Measurements from ENCODE around the gene FIGLA.

DNA sequence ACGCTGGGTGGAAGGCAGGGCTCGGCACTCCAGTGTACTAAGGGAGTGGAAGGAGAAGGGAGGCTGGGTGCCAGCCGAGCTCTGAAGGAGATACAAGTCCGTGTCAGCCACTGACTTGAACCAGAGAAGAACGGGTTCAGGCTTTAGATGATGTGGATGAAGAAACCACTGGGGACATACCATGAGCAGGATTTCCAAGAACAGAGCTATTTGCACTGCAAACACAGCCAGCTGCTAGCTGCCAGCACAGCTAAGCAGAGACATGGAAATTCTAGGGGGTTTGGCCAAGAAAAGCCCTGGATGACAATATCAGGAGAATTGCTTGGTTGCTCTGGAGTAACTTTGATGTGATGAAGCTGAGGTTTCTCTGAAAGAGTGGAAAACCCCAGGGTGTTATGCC, 39.9 kb upstream of the FIGLA start:
- TF ChIP-seq, protein P1, sequence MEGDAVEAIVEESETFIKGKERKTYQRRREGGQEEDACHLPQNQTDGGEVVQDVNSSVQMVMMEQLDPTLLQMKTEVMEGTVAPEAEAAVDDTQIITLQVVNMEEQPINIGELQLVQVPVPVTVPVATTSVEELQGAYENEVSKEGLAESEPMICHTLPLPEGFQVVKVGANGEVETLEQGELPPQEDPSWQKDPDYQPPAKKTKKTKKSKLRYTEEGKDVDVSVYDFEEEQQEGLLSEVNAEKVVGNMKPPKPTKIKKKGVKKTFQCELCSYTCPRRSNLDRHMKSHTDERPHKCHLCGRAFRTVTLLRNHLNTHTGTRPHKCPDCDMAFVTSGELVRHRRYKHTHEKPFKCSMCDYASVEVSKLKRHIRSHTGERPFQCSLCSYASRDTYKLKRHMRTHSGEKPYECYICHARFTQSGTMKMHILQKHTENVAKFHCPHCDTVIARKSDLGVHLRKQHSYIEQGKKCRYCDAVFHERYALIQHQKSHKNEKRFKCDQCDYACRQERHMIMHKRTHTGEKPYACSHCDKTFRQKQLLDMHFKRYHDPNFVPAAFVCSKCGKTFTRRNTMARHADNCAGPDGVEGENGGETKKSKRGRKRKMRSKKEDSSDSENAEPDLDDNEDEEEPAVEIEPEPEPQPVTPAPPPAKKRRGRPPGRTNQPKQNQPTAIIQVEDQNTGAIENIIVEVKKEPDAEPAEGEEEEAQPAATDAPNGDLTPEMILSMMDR (IDR thresholded peaks at IDR 0.05), result no peak
- no peak for TF ChIP-seq POLR2A (IDR thresholded peaks at IDR 0.05)

Data from testis (tissue), 2 donors.